ENCODE measurements around the gene HTD2.
"Not testable (repeated sequence)": the region's sequence is repeated elsewhere in the genome, so short reads cannot be mapped to it uniquely, and the experiment has no call there.

Gene HTD2

GRCh38 chr3:58334506-58334884 lies 28.2 kb downstream of the HTD2 start:
- TF ChIP-seq ZFX (IDR thresholded peaks at IDR 0.05; ENCODE audit: borderline replicate concordance): no peak
- TF ChIP-seq CTCF (IDR thresholded peaks at IDR 0.05): no peak
- no peak overlapping the region for H3K27ac ChIP-seq

GRCh38 chr3:58335652-58335947 lies 29.3 kb downstream of the HTD2 start:
- no peak overlapping the region for H3K27ac ChIP-seq
- no peak for TF ChIP-seq ZFX (IDR thresholded peaks at IDR 0.05; ENCODE audit: borderline replicate concordance)
- TF ChIP-seq CTCF (IDR thresholded peaks at IDR 0.05): no peak

GRCh38 chr3:58336135-58336882 lies 30.0 kb downstream of the HTD2 start:
- no peak overlapping the region for H3K27ac ChIP-seq
- TF ChIP-seq ZFX (IDR thresholded peaks at IDR 0.05; ENCODE audit: borderline replicate concordance) (no peak), CTCF (IDR thresholded peaks at IDR 0.05) (no peak)

- TF ChIP-seq ZFX (IDR thresholded peaks at IDR 0.05; ENCODE audit: borderline replicate concordance) (no peak), CTCF (IDR thresholded peaks at IDR 0.05) (no peak)
- H3K27ac ChIP-seq: no peak overlapping the region
These were observed 30.9 kb downstream of the HTD2 start for GRCh38 chr3:58337190-58337589.

- not testable (repeated sequence) for H3K27ac ChIP-seq
These were observed 32.8 kb downstream of the HTD2 start for GRCh38 chr3:58339146-58339545.

GRCh38 chr3:58340594-58341244 lies 34.4 kb downstream of the HTD2 start:
- H3K27ac ChIP-seq: no peak overlapping the region
- no peak for TF ChIP-seq ZFX (IDR thresholded peaks at IDR 0.05; ENCODE audit: borderline replicate concordance)
- no peak for TF ChIP-seq CTCF (IDR thresholded peaks at IDR 0.05)

GRCh38 chr3:58341376-58341775 lies 35.1 kb downstream of the HTD2 start:
- TF ChIP-seq CTCF (IDR thresholded peaks at IDR 0.05) (no peak), ZFX (IDR thresholded peaks at IDR 0.05; ENCODE audit: borderline replicate concordance) (no peak)
- no peak overlapping the region for H3K27ac ChIP-seq

Measured in 22Rv1 (cell line).